Measurements from ENCODE around the gene MARCHF11.

Gene MARCHF11

GRCh38 chr5:16128944-16129343 is 50.6 kb downstream of the MARCHF11 start:
- DNase-seq, result no peak

- DNase-seq, result no peak
Observed at GRCh38 chr5:16127865-16128544, 51.6 kb downstream of the MARCHF11 start.

- no peak for DNase-seq
Observed at GRCh38 chr5:16120579-16120978, 59.0 kb downstream of the MARCHF11 start.

DNA sequence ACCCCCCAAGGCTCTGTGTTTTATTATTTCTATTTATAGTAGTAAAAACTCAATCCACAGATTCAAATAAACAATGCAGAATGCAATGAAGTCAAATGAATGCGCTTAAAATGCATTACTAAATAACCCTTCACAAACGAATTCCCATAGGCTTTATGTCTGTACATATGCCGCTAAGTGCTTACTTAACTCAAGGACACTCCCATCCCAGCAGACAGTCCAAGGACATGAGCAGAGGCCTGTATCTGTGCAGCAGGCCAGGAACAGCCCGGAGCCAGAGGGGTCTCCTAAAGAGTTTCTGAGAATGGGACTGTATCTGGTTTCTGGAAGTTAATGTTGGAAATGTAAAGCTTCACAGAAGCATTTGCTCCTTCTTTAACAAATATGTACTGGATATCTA is 59.8 kb downstream of the MARCHF11 start:
- DNase-seq, result no peak

DNA sequence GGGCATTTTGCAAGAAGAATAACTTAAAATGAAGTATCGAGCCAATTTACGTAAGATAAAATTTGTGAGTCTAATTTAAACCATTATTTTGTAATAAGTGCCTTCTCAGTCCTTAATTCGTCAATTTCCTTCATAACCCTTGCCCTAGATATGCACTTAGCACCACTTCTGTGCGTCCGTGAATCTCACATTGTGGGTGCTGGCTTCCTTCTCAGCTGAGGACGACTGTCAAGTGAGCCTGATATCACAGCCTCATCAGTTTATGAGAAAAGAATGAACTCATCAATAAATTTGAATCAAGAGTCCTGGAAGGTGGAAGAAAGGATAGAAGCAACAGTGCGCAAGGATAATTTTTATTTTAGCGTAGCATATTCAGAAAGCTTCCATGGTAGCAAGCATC is 64.5 kb downstream of the MARCHF11 start:
- no peak for DNase-seq

DNA sequence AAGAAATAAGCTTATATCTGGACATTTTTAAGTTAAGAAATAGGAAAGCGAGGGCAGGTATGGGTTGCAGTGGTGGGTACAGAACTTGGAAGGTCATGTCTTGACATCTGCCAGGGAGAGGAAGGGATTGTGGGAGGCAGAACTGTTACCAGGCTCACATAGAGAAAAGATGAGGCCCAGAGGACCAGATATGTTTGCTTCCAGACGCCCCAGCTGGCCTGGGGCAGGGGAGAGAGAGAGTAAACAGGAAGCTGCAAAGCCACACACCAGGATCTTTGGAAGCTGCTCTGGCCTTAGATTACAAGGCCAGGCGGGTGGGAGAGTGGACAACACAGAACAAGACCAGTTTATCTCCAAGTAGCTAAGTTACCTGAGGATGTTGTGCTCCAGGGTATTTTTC is 71.2 kb downstream of the MARCHF11 start:
- no peak for DNase-seq

GRCh38 chr5:16104961-16105360 is 74.6 kb downstream of the MARCHF11 start:
- no peak for DNase-seq

- no peak for DNase-seq
Observed at GRCh38 chr5:16095612-16096011, 84.0 kb downstream of the MARCHF11 start.

DNA sequence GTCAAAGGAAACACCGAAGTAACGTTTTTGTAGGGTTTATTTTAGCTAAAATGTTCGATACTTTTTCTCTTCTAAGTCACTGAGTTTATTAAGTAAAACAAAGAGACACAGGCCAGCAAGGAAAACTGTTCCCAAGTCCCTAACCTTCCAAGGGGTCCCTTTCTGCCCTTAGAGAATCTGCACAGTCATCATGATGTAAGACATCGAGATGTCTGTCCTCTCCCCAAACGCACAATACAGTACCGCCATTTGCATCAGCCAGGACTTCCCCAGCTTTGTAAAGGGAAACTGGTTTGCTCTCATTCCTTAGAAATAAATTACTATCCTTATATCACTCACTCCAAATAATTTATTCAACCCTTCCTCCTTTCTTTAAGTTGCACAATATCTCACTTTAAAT is 89.3 kb downstream of the MARCHF11 start:
- DNase-seq, result no peak

DNA sequence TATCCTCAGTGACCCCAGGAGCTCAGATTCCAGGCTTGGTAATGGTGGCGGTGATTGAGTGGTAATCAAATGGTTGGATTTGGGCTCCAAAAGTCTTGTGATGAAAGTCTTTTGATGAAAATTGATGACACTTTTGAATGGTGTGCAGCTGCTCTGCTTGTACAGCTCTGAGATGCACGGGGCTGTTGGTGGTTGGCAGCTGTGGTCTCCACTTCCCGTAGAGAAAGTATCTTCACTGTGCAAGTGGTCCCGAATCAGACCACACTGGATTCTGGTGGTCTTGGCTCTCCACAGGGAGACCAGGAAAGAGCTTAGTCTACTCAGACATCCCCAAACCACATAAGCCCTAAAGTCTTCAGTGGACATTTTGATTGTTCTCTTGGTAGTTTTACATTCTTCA is 96.6 kb downstream of the MARCHF11 start:
- DNase-seq, result no peak

DNA sequence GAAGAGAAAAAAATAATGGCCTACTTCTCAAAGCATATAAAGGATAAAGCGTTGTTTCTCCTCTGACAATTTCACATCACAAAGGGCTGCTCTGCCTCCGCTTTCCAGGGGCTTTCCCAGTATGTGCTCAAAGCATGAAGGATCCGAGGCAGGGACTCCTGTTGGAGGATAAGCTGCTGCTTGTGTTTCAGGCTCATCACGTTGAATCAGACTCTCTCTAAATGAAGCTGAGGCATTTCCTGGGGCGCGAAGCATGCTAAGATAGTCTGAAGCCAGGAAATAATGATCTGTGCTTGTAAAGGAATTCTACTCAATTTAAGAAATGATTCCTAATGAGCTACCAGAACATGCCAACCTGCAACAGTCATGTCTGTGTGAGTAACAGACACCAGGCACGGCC is 97.5 kb downstream of the MARCHF11 start:
- DNase-seq, result no peak

- no peak for DNase-seq
Observed at GRCh38 chr5:16081376-16081955, 98.1 kb downstream of the MARCHF11 start.

GRCh38 chr5:16076657-16077056 is 102.9 kb downstream of the MARCHF11 start:
- DNase-seq, result no peak

GRCh38 chr5:16074358-16074757 is 105.2 kb downstream of the MARCHF11 start:
- DNase-seq, result no peak

DNA sequence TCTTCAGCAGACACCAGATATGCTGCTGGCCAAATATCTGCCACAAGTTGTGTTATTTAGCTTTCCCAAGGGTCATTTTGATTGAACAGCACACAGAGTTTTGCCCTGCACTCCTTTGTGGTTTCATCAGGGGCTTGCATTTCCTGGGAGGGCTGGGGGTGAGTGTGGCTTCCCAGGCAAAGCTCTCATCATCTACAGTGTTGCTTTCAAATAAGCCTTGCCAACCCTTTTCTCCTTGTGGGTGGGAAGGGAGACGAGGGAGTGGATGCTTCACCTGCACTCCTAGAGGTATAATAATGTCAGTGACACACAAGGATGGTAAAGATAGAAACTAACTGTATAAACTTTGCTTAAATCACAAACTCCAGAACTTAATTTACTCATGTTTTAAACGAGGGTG is 107.0 kb downstream of the MARCHF11 start:
- DNase-seq, result no peak

GRCh38 chr5:16067415-16067814 is 112.2 kb downstream of the MARCHF11 start:
- DNase-seq, result no peak

DNA sequence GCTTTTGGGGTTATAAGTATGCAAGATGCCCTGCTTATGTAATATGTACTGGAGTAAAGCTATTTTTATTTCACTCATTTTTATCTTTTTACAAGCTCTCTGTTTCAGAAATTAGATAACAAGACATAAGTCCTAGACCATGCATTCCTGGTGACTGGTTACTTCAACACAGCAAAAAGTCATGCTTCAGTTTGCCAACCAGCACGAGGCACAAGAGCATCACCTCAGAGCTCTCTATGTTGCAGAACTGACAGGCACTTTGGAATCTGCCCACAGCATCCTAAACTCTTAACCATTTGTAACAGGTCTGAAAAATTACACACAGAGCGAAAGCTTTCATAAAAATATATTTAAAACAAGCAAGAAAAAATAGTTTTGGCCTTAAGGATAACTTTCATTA is 112.8 kb downstream of the MARCHF11 start:
- DNase-seq, result no peak

GRCh38 chr5:16066320-16066719 is 113.3 kb downstream of the MARCHF11 start:
- DNase-seq, result no peak

DNA sequence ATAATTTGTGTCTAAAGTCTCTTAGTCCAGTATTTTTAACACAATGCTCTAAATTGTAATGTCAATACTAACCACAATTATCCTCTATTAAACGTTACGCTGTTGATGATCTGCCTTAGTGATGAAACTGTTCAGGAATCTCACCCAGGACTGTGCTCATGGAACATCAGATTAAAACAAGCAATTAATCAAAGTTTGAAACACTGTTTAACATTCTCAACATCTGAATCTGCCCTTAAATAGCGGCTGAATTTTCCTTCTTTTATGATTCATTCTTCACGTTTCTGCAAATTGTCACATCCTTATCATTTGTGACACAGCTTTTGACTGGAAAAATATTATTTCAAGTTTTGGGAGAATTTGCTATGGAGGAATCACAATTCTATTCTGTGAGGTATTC is 113.8 kb downstream of the MARCHF11 start:
- no peak for DNase-seq

DNA sequence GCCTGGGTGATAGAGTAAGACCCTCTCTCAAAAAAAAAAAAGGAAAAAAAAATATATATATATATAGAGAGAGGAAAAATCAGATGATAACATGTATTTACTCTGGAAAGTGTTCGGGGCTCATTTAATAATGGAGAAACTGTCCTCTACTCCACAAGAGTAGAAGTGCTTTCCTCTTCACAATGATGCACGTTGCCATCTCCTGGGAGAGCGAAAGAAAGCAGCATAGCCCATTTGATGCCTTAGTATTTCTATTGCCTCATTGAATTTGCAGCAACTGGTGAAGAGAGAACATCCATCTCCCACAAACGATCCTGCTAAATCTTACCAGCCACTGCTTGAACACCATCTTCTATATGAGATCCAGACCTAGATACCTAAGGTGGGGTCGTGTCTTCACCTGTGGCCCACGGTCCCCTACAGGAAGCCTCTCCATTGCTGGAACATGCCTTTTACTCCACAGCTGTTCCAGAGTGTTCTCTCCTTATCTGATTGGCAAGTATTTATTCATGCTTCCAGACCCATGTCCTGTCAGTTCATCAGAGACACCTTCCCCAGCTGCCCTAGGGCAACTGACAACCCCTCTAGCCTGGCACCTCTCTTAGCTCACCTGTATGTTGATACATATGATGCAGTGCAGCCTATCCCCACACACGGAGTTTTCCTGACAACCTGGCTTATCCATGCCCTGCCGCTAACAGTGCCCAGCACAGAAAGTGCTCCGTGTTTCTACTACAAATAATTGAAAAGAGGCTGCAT is 115.3 kb downstream of the MARCHF11 start:
- DNase-seq, result no peak

DNA sequence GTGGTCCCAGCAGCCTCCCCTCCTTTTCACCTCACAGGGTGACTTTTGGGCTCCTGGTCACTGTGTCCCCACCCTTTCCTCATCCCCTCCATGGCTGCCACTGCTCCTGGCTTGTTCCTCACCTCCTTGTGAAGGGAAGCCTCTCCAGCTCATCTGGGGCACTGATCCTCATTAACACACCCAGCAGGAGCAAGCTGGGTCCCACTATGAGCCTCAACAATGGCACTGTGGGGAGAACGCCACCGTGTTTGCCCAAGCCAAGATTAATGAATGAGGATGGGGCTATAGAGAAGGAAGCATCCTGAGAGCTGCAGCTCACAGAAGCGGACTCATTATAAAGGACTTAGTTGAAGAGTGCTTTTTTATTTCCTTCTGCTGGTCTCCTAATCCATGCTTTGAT is 118.4 kb downstream of the MARCHF11 start:
- DNase-seq, result no peak

DNA sequence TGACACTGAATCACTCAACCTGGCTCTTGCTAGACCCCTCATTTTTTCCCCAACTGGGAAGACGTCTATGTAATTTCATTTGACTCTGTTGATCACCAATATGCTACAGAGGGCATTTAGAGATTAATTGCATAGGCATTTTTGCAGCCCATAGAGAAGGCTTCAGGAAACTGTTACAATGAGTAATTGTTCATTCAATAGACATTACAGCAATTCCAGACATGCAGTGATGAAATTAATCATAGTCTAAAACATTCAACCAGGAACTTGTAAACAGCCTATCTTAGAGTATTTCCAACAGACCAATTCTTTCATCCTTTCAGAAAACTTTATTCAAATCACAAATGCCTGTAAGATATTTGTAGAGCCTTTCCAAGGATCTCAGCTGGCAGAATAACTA is 122.3 kb downstream of the MARCHF11 start:
- DNase-seq, result no peak

DNA sequence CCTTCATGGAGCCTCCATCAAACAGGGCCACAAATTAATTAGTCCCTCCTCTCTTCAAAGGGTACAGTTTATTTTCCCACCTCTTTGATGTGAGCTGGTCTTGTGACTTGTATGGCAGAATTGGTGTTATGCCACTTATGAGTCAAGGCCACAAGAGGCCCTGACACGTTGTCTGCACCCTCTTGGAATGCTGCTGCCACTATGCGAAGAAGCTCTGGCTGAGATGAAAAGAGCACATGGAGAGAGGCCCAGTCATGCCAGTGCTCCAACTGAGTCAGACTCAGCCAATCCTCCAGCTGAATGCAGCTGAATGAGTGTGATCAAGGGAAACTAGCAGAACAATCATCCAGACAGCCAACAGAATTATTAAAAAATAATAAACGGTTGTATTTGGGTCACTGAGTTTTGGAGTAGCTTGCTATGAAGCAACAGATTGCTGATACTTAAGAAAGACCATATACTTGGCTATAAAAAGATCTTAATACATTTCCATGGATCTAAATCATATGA is 128.3 kb downstream of the MARCHF11 start:
- no peak for DNase-seq

- DNase-seq, result no peak
Observed at GRCh38 chr5:16050414-16050813, 129.2 kb downstream of the MARCHF11 start.
